CD4-positive, alpha-beta T cell (primary cell): ENCODE results near the gene RPL26. TPM values are rescaled to one million over a fixed set of nuclear protein-coding genes. Genes with fewer than 3 reads are reported as not detected.

Source experiments
- ATAC-seq: fragments of 200-7000 bp; cut with Tn5 transposase; one replicate; pipeline ENCODE4 v1.10.0; 2022; ENCODE audit warnings: mild to moderate bottlenecking; ENCODE audit not compliant: poor library complexity
- CTCF ChIA-PET: fragments of 350-600 bp; sonication (Branson Sonifier 250); formaldehyde crosslinking; loops from one replicate; lab custom pipeline; 2021; ENCODE audit warnings: antibody characterized with exemption, inconsistent platforms; lab: Charles Lee
- POLR2A ChIA-PET: fragments of 350-600 bp; sonication (Branson Sonifier 250); formaldehyde crosslinking; loops from one replicate; lab custom pipeline; 2021; ENCODE audit warnings: antibody characterized with exemption, inconsistent platforms; lab: Charles Lee
- DNase-seq, 14 experiments: peaks; one replicate each; pipeline ENCODE4 v3.0.0-alpha.2; 2013 to 2020; ENCODE audit warnings: mixed read lengths in 2 of 14
- H3K27ac ChIP-seq, 2 donors: one replicate each; pipeline versions ENCODE4 v1.5.1 to v1.7.0; 2013; ENCODE audit warnings: low read length in 2 of 2, low read depth in 1 of 2, mild to moderate bottlenecking in 1 of 2
- H3K27me3 ChIP-seq, 2 experiments: 1 replicate in 1 of 2; 2 replicates in 1 of 2; pipeline versions ENCODE4 v1.6.1 to v1.7.0; 2013; ENCODE audit warnings: low read length in 2 of 2, control low read depth in 1 of 2, mild to moderate bottlenecking in 1 of 2, moderate library complexity in 1 of 2; ENCODE audit not compliant: insufficient read depth in 2 of 2, control insufficient read depth in 1 of 2
- H3K36me3 ChIP-seq: one replicate; pipeline ENCODE4 v1.6.1; 2013; ENCODE audit warnings: low read length, control low read depth; ENCODE audit not compliant: insufficient read depth
- H3K4me1 ChIP-seq: one replicate; pipeline ENCODE4 v1.6.1; 2013; ENCODE audit warnings: low read length, control low read depth; ENCODE audit not compliant: insufficient read depth
- H3K4me3 ChIP-seq: one replicate; pipeline ENCODE4 v1.5.1; 2013; ENCODE audit warnings: mild to moderate bottlenecking, low read length, moderate library complexity
- H3K9me3 ChIP-seq, 2 experiments: 1 replicate in 1 of 2; 2 replicates in 1 of 2; pipeline versions ENCODE4 v1.6.1 to v1.7.0; 2013; ENCODE audit warnings: low read length in 2 of 2, mild to moderate bottlenecking in 2 of 2, control low read depth in 1 of 2, moderate library complexity in 1 of 2; ENCODE audit not compliant: control insufficient read depth in 1 of 2, insufficient read depth in 1 of 2
- H3K27ac Mint-ChIP-seq: one replicate; pipeline ENCODE4 v1.8.0; 2020; ENCODE audit warnings: mixed read lengths
- H3K27me3 Mint-ChIP-seq: one replicate; pipeline ENCODE4 v1.8.0; 2021; ENCODE audit warnings: mixed read lengths
- H3K36me3 Mint-ChIP-seq: one replicate; pipeline ENCODE4 v1.8.0; 2021; ENCODE audit warnings: low read depth, mixed read lengths
- H3K4me1 Mint-ChIP-seq: one replicate; pipeline ENCODE4 v1.8.0; 2021; ENCODE audit warnings: low read depth, mixed read lengths
- H3K4me3 Mint-ChIP-seq: one replicate; pipeline ENCODE4 v1.8.0; 2020; ENCODE audit warnings: mild to moderate bottlenecking, mixed read lengths
- H3K9me3 Mint-ChIP-seq: one replicate; pipeline ENCODE4 v1.8.0; 2020; ENCODE audit warnings: mixed read lengths
- CTCF ChIP-seq: fragments of 200-600 bp; IDR thresholded peaks from one replicate; pipeline ENCODE4 v1.8.0; 2022; ENCODE audit warnings: antibody characterized with exemption, mild to moderate bottlenecking
- intact Hi-C, 2 experiments: fragments of 100-400 bp; cut with DNase I in 1 of 2; cut with micrococcal nuclease in 1 of 2; formaldehyde crosslinking; loops; one replicate each; pipeline versions ENCODE4 v1.15.1 to v1.9.0; 2023 to 2025; cut with DNase I, micrococcal nuclease
- total RNA-seq, 174 experiments: library from RNA in 2 of 174; stranded (reverse) in 2 of 174; gene quantifications; one replicate each; pipeline ENCODE4 v1.2.3 and lab custom pipeline; 2021 to 2026

The RPL26 gene
- total RNA-seq, 2 experiments from 2014 or later, result 2,959 to 3,104 TPM

GRCh38 chr17:8332688-8333087 is 50.3 kb downstream of the RPL26 start:
- no peak for TF ChIP-seq CTCF
- Histone ChIP-seq H3K4me3 (no peak overlapping the region), H3K36me3 (no peaks in the 10 kb centered on the region), H3K9me3 (no peaks in the 10 kb centered on the region), H3K27me3 (peaks cover 8 to 12% of the 10 kb centered on the region in 2 experiments), H3K27ac (no peak overlapping the region), H3K4me1 (peaks cover under 1% of the 10 kb centered on the region)
- DNase-seq (no peak), ATAC-seq (no peak)
- peaks cover 39% of the 10 kb centered on the region for H3K27me3 Mint-ChIP-seq
- H3K9me3 Mint-ChIP-seq, result no peaks in the 10 kb centered on the region
- H3K4me3 Mint-ChIP-seq, result no peak overlapping the region
- POLR2A ChIA-PET, result no interaction called here
- peaks cover under 1% of the 10 kb centered on the region for H3K4me1 Mint-ChIP-seq
- CTCF ChIA-PET, result no interaction called here
- intact Hi-C loops, result no loop called here
- no peak overlapping the region for H3K27ac Mint-ChIP-seq
- no peaks in the 10 kb centered on the region for H3K36me3 Mint-ChIP-seq

GRCh38 chr17:8332128-8332527 is 50.9 kb downstream of the RPL26 start:
- no peaks in the 10 kb centered on the region for H3K36me3 ChIP-seq
- no peaks in the 10 kb centered on the region for H3K9me3 Mint-ChIP-seq
- H3K4me1 ChIP-seq, result peaks cover 4% of the 10 kb centered on the region
- H3K4me3 ChIP-seq, result no peak overlapping the region
- H3K9me3 ChIP-seq, result peaks cover 0 to 3% of the 10 kb centered on the region in 2 experiments
- H3K4me1 Mint-ChIP-seq, result no peaks in the 10 kb centered on the region
- no peak for DNase-seq
- intact Hi-C loops, result no loop called here
- peaks cover 45% of the 10 kb centered on the region for H3K27me3 Mint-ChIP-seq
- H3K27ac Mint-ChIP-seq, result no peak overlapping the region
- peaks cover 13 to 17% of the 10 kb centered on the region in 2 experiments for H3K27me3 ChIP-seq
- H3K4me3 Mint-ChIP-seq, result no peak overlapping the region
- no peak for TF ChIP-seq CTCF
- CTCF ChIA-PET, result no interaction called here
- H3K27ac ChIP-seq, result no peak overlapping the region
- POLR2A ChIA-PET, result no interaction called here
- no peaks in the 10 kb centered on the region for H3K36me3 Mint-ChIP-seq
- ATAC-seq, result no peak

Other genes with a start within 250 kb of the RPL26 start
- gene PER1, start 230.8 kb downstream of the RPL26 start, total RNA-seq, result 1,000 to 10,000 TPM; 1,723 to 1,794 TPM
- 100 to 1,000 TPM; 351 to 366 TPM for gene VAMP2, start 220.2 kb downstream of the RPL26 start, total RNA-seq
- 10 to 100 TPM; 12.2 to 12.9 TPM for gene TMEM107, start 206.8 kb downstream of the RPL26 start, total RNA-seq
- gene BORCS6, start 193.0 kb downstream of the RPL26 start, total RNA-seq, result 1 to 10 TPM; 6.1 to 6.4 TPM
- 1 to 10 TPM in 1 of 2 experiments, under 1 TPM in 1; 0.56 to 1.4 TPM for gene AURKB, start 172.6 kb downstream of the RPL26 start, total RNA-seq
- 100 to 1,000 TPM; 259 to 269 TPM for gene CTC1, start 135.1 kb downstream of the RPL26 start, total RNA-seq
- 10 to 100 TPM; 22.3 to 23.0 TPM for gene PFAS, start 133.9 kb downstream of the RPL26 start, total RNA-seq
- 10 to 100 TPM; 23.1 to 24.6 TPM for gene RANGRF, start 94.5 kb downstream of the RPL26 start, total RNA-seq
- 1 to 10 TPM; 3.6 to 4.1 TPM for gene SLC25A35, start 87.8 kb downstream of the RPL26 start, total RNA-seq
- not detected for gene ARHGEF15, start 73.0 kb downstream of the RPL26 start, total RNA-seq
- gene ODF4, start 43.4 kb downstream of the RPL26 start, total RNA-seq, result not detected
- 1 to 10 TPM; 1.2 TPM for gene RNF222, start 14.6 kb upstream of the RPL26 start, total RNA-seq
- 100 to 1,000 TPM; 300 to 313 TPM for gene NDEL1, start 52.7 kb upstream of the RPL26 start, total RNA-seq
- 1 to 10 TPM; 1.5 to 1.9 TPM for gene MYH10, start 247.5 kb upstream of the RPL26 start, total RNA-seq